Epithelial cell of proximal tubule (primary cell): ENCODE measurements around the gene UBE2E1. TPM values are rescaled to one million over a fixed set of nuclear protein-coding genes. Genes with fewer than 3 reads are reported as not detected.
A peak's percentile ranks its signal among the peaks of the same experiment; 100 is the strongest.
"Not testable (repeated sequence)": the region's sequence is repeated elsewhere in the genome, so short reads cannot be mapped to it uniquely, and the experiment has no call there.

ENCODE experiments used
- DNase-seq: peaks from one replicate; pipeline ENCODE4 v3.0.0-alpha.2; 2011; ENCODE audit warnings: low read depth
- H3K4me3 ChIP-seq: 2 replicates; pipeline ENCODE4 v1.5.1; 2011; ENCODE audit warnings: low read depth, mild to moderate bottlenecking, low read length
- CTCF ChIP-seq: conservative IDR thresholded peaks from 2 replicates; pipeline ENCODE4 v1.5.1; 2012; ENCODE audit warnings: low read depth, mild to moderate bottlenecking, low read length
- total RNA-seq: library from RNA; depleted of rRNA; stranded (reverse); fragments of >200 nt; gene quantifications from 2 replicates; pipeline ENCODE4 v1.2.3, GENCODE V29; 2015

The UBE2E1 gene
- total RNA-seq, 1 donor from 2014 or later = 76.7 TPM

- no peak overlapping the region for H3K4me3 ChIP-seq
- no peak for DNase-seq
- no peak for TF ChIP-seq CTCF
Measured at GRCh38 chr3:23879485-23879884, 73.7 kb downstream of the UBE2E1 start.

GRCh38 chr3:23880703-23881339 is 75.1 kb downstream of the UBE2E1 start:
- no peak for TF ChIP-seq CTCF
- H3K4me3 ChIP-seq = no peak overlapping the region

GRCh38 chr3:23881993-23882392 is 76.2 kb downstream of the UBE2E1 start:
- DNase-seq, H3K4me3 ChIP-seq: not testable (repeated sequence)

More at GRCh38 chr3:23880703-23881339, 75.1 kb downstream of the UBE2E1 start:
- DNase-seq = no peak

- no peak for TF ChIP-seq CTCF
- DNase-seq = no peak
- no peak overlapping the region for H3K4me3 ChIP-seq
Measured at GRCh38 chr3:23882487-23882918, 76.7 kb downstream of the UBE2E1 start.

- no peak overlapping the region for H3K4me3 ChIP-seq
- DNase-seq = no peak
- peak; percentile 34 for TF ChIP-seq CTCF
Measured at GRCh38 chr3:23884481-23884880, 78.7 kb downstream of the UBE2E1 start.

GRCh38 chr3:23885210-23885609 is 79.5 kb downstream of the UBE2E1 start:
- TF ChIP-seq CTCF = no peak
- H3K4me3 ChIP-seq = no peak overlapping the region
- no peak for DNase-seq

- no peak for DNase-seq
- H3K4me3 ChIP-seq = no peak overlapping the region
- no peak for TF ChIP-seq CTCF
Measured at GRCh38 chr3:23886311-23886710, 80.6 kb downstream of the UBE2E1 start.
